DLD1 (cell line): ENCODE measurements around the gene GNAO1.

Experiments used
- in situ Hi-C: cut with HindIII; loops from 2 replicates; pipeline ENCODE4 v1.10.0; 2017; ENCODE audit warnings: low sequenced_read_pairs

Gene GNAO1

DNA sequence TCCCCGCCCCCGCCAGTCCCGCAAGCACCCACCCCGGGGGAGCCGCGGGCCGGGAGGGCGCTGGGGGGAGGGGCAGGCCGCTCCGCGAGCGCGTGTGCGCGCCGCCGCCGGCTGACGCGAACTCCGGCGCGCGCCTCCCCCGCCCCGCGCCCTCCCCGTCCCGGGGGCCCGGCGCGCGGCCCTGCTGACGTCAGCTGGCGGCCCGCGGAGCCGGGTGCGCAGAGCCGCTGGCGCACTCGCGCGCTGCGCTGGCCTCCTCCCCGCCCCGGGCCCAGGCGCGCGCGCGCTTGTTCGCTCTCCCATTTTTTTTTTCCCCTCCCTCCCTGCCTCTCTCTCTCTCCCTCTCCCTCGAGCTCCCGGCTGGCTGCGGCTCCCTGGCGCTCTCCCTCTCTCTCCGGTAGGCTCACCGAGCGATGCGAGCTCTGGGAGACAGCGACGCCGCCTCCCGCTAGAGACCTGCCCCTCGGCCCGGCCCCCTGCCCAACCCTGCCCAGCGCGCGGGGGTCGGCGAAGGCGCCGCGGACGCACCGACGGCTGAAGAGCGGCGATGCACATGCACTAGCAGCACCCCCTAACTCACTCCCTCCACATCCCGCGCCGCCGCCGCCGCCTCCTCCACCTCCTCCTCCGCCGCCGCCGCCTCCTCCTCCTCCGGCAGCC, at the start of gene GNAO1:
TSS of gene GNAO1 (plus strand) at position 334 of the 660 bp plus-strand sequence. CDS start 747 bp downstream, outside the sequence.
- in situ Hi-C loops, result no loop called here

DNA sequence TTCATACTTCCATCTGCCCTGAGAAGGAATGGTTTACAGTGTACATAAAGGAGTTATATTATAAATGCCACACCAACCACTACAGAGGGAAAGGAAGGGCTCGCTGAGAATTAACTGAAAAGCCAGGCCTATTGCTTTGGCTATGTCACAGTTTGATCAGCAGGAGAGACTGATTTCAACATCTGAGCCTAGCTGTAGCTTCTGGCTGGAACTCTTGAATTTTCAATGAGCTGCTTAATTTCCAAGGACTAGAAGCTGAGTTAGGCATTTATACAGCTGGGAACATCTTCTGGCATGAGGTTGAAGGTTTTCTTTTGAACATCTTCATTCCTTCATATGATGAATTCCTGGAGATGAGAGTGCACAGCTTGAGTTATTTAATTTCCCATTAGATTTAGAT, 47.6 kb upstream of the GNAO1 start:
- in situ Hi-C loops, result no loop called here

DNA sequence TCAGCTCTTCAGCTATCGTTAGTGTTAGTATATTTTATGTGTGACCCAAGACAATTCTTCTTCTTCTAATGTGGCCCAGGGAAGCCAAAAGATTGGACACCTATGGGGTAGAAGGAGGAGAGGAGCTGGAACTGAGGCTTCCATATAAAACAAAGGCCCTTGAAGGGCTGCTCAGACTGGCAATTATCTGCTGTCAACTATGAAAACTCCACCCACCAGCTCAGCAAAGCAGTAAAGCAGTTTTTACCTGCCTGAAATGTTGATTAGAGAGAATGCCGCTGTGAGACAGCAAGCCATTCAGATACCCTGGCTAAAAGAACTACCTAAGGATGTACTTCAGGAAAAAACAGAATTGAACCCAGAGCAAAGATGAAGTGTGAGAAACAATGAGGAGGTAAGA, 45.9 kb upstream of the GNAO1 start:
- in situ Hi-C loops, result no loop called here

DNA sequence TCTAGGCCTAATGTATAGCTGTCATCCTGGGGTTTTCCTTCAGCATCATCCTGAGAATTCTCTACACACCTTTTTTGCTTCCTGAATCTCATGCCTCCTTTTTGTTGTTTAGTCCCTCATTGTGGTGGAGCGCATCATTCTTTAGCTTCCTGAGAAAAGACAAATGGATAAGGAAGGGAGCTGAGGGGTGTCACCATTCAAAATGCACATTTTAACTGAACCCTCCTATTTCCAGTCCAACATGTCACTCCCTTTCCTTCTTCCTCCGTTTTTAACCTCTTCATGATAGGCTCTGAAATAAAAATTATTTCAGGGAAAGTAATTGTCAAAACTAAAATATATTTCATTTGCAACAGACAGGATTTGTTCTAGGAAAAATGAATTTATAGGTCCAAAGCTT, 39.7 kb upstream of the GNAO1 start:
- in situ Hi-C loops, result no loop called here

DNA sequence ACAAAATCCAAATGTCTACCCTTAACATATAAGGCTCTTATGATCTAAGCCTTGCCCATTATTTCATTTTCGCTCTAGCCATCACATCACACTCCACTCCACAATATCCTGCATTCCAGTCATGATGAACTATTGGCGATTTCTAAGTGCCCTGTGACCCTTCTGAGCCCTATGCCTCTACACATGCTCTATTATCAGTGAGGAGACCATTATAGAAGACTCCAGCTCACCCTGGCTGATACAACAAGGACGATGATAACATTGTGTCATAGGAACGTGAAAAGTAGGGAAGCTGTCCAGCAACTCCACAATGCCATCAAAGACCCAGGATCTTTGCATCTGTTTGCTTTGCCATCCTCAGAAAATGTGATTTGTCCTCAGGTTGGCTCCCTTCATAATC, 29.6 kb upstream of the GNAO1 start:
- in situ Hi-C loops, result no loop called here

DNA sequence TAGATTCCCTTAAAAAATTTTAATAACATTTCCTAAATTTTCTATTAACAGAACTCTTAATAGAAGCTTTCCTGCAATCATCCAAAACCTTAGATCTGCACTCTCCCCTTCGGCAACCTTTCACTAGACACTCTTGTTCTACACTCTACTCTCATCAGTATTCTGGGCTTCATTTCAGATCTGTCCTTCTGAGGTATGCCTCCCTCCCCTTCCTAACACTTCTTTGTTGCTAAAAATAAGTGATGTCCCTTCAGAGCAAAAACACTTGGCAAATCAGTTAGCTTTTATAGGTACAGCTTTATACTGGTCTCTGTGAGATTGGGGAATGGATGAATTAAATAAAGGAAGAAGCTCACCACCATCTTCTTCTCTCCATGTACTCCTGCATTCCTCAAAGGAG, 28.2 kb upstream of the GNAO1 start:
- in situ Hi-C loops, result no loop called here

DNA sequence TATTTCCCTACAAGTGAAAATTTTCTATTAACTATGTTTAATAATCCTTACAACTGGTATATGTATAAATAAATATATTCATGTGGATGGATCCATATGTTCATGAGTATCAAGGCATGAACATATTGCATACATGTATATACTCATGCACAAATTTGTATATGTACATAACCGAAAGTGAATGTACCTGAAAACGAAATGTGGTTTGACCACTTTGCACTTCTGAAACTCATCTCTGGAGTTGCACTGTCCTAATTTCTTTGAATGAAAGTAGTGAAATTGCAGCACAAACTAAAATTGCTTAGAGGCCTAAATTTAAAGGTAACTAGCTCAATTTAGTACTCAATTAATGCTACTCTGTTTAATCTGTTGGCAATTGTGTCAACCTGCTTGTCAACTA, 27.4 kb upstream of the GNAO1 start:
- in situ Hi-C loops, result no loop called here

DNA sequence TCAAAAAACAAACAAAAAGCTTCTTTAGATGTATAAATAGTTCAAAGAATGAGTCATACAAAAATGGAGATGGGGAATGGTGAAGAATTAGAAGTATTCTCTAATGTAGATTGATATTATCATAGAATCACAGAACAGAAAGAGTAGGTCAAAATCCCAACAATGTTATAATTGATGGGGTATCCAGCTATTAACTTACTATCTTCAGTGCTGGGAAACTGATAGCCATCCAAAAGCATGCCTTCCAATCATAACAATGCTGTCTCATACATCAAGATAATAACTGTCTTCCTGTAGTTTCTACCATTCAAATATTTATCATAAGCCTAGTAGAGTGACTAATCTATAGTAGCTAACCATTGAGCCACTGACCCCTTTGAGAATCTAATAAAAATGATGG, 26.7 kb upstream of the GNAO1 start:
- in situ Hi-C loops, result no loop called here

DNA sequence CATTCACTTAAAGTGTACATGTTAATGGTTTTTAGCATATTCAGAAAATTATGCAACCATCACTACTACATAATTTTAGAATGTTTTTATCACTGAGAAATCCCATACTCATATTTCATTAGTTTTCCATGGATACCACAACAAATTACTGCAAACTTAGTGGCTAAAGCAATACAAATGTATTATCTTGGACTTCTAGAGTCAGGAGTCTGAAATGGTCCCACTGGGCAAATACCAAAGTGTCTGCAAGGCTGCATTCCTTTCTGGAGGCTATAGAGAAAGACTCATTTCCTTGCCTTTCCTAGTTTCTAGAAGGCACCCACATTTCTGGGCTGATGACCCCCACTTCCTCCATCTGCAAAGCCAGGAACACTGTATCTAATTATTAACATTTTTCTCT, 16.9 kb upstream of the GNAO1 start:
- in situ Hi-C loops, result no loop called here

DNA sequence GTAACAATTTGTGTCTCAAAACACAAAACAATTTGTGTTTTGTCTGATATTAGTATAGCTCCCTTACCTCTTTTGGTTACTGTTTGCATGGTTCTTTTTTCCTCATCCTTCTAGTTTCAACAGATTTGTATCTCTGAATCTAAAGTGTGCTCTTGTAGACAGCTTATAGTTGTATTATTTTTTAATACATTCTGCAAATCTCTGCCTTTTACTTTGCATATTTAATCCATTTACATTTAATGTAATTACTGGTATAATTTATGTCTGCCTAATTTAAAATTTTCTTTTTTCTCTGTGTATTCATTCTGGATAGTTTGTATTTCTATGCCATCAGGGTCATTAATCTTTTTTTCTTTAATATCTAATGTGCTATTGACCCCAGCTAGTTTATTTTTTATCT, 9.9 kb upstream of the GNAO1 start:
- in situ Hi-C loops, result no loop called here

DNA sequence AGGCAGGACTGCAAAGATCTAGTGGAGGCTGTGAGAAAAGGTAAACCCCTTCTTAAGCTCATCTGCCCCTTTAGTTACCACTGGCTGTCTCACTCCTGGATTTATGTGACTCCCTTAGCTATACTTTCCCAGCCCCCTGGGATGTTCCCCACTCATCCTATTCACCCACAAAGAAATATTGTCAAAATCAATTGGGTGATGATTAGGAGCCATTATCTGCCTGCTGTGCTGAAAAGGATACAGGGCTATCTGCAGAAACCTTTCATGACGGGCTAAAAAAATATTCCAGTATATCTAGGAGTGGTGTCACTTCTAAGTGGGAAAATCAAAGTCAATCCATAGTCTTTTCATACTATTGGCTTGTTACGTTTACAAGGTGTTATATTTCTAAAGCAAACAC, 8.0 kb upstream of the GNAO1 start:
- in situ Hi-C loops, result no loop called here

DNA sequence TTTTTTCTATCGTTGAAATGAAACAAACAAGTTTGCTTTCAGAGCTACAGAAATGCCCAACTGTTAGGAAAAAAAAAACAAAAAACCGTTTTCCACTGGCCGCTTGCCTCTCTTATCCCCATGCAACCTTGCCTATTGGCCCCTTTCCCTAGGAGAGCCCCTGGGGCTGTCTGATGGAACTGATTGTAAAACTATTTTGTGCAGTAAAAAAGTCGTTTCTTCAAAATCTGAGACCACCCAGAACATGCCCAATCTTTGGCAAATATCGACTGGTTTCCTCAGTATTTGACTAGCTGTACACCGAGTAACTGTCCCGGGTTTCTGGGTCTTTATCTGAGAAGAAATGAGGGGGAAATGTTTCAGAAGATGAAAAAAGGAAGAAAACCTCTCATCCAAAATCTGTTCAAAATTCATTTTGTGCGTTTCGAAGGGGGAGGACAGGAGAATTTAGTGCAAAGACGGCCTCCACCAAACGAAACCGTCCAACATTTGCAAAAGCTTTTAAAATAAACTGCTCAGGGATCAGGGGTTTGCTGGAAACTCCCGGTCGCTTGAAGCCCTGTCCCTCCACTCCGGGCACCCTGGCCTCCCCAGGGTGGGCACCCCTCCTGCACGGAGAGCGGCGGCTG, 1.1 kb upstream of the GNAO1 start:
- in situ Hi-C loops, result no loop called here

DNA sequence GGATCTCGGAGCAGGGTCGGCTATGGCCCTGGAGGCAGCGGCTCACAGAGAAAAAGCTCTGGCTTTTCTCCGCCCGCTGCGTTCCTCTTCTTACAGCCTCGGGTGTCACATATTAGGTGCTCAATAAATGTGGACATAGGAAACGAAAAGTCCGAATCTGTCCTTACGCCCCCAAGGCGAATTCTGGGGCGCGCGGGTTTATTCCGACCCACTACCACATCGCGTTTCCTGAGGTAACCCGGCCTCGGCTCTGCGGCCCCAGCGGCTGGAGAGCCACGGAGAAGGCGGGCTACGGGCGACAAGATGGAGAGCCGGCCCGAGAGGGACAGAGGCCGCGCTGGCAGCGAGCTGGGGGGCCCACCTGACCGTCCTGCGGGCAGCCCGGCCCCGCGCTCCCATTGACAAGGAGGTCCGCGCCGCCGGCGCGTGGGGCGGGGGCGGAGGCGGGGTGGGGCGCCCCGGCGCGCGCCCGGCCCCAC, 573 bp upstream of the GNAO1 start:
- in situ Hi-C loops, result no loop called here

DNA sequence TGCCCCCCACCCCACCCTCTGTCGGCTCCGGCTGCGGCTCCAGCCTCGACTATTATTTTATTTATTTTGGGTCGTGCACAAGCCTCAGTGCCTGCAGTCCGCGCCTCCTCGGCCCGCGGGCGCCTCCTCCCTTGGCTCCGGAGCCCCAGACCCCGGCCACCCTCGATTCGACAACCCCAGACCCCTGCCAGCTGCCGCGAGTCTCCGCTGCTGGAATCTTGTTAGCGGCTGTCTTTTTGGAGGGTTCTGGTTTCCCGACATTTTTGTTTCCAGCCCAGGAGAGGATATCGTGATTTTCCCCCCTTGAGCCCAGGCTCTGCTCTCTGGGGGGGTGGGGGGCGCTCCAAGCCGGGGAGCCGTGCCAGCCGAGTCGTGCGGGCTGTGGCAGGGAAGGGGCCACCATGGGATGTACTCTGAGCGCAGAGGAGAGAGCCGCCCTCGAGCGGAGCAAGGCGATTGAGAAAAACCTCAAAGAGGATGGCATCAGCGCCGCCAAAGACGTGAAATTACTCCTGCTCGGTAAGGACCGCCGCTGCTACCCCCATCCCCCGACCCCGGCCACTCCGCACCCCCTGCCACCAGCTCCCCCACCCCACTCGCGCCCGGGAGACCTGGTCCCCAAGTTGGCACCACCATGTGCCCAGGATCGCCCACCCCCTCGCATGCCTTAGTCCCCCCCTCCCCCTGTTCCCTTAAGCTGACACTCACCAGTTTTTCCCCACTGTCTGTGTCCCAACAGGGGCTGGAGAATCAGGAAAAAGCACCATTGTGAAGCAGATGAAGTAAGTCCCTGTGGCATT, 746 bp downstream of the GNAO1 start:
- in situ Hi-C loops, result no loop called here

DNA sequence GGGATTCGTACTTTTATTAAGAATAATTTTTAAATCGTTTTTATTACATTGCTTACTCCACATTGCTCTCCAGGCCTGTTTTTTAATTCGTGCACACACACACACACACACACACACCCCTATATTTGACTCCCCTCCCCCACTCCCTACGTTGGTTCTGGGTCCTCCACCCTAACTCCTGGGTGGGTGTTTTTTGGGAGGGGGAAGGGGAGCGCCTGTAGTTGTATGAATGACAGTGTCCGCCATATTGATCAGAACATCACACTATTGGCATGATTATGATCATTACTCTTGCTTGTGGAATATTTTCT, 1.3 kb downstream of the GNAO1 start:
- in situ Hi-C loops, result no loop called here

DNA sequence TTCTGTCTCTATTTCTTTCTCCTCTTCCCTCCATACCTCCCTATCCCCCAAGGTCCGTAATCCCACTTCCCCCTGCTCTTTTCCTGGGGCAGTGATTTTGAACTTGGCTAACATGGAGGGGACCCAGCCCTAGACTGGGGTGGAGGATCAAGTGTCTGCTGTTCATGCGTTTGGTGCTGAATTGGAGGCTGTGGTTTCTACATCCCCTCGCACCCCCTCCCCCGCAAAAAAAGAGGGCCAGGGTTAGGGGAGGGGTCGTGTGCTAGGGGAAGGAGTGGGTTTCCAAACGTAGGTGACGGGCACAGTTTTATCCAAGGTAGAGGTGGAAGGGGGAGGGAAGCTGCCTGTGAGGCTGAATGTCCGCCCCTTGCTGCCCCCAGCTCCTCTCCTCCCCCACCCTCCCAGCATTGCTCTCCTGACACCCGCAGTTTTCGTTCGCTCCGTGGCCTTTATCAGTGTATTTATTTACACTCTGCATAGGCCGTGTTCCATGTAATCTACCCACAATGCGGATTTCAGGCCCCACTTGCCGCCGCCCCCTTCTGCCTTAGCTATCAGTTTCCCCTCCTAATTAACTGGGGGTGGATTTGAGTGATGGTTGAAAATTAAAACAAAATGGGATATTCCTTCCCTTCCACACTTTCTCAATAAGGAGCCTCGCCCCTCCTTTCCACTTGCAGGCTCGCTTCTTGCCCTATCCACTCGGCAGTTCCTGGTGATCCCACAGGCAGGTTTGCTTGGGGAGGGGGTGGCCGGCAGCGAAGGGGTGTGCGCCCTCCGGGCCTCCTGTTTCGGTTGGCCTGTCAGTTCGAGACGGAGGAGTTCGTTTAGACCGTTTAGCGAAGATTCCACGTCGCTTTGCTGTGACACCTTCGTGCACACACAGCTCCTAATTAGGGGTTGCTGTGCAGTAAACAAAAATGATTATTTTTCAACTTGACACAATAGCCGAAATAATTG, 2.0 kb downstream of the GNAO1 start:
- in situ Hi-C loops, result no loop called here

DNA sequence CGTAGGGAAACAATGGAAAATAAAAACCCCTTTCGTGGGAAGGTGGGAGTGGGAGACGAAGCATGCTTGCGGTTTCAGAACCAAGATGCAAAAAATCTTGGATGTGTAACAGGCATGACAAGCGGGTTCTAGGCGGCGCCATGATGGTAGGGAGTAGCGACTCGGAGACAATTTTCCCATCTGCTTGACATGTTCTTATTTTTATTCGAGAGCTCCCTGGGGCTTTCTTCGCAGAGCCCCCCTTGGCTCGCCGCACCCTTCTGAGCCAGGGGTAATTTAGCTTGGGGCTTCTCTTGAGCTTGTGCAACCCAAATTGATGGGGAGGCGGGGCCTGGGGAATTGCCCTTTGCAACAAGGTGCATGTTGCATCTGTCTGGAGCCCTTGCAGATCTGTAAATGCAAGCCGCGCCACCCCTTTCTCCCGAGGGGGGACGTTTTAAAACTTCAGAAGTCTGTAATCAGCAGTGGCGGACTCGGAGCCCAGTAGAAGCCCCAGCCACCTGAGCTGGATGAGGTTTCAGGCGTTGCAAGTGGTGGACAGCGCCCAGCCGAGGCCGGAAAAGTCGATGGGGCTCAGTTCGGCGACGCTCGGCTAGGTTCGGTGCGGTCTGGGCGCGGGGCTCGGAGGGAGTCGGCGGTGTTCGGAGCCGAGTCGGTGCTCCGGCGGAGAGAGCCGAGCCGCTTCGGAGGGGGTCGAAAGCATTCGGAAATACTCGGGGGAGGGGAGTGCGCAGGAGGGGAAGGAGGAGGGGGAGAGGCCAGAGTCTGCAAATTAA, 2.9 kb downstream of the GNAO1 start:
- in situ Hi-C loops, result no loop called here

DNA sequence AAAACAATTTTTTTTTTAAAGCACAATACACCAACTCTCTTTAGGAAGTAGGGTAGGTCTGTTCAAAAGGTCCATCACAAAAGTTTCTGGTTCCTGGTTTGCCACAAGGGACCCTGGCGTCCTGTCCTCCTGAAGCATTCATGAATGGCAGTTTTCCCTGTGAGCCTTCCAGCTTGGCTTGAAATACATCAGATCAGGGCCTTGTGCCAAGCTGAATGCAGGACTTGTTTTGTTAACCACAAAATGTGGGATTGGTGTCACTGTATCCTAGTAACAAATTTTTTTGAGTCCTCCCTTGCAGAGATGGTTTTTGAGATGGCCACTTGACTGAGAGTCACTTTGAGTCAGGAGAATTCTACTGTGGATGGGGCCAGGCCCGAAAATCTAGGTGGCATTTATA, 3.9 kb downstream of the GNAO1 start:
- in situ Hi-C loops, result no loop called here

DNA sequence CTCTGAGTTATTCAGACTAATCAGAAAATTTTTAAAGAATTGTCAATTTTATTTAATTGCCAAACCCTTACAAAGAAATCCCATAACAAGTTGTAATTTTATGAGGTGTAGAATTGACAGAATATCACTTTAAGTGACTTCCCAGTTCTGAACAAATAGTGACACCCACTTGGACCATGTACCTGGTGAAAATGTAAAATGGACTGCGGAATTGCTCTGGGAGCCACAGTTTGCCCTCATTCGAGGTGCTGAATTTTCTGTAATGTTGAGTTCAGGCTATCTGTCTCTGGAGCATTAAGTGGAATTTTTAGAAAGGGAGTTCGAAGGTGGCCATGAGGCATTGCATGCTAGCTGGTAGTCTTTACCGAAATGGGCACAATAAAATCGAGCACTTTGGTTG, 5.1 kb downstream of the GNAO1 start:
- in situ Hi-C loops, result no loop called here
